Upper lobe of left lung (tissue), 6 donors: Measurements from ENCODE around the gene SPRED2. TPM values are rescaled to one million over a fixed set of nuclear protein-coding genes. Genes with fewer than 3 reads are reported as not detected.
A peak's percentile ranks its signal among the peaks of the same experiment; 100 is the strongest.
"Not testable (repeated sequence)": the region's sequence is repeated elsewhere in the genome, so short reads cannot be mapped to it uniquely, and the experiment has no call there.

Experiments
- ATAC-seq, 2 donors: fragments of 200-7000 bp; cut with Tn5 transposase; one replicate each; pipeline ENCODE4 v1.9.1; 2022; ENCODE audit warnings: mild to moderate bottlenecking in 2 of 2, moderate library complexity in 2 of 2; ENCODE audit not compliant: low FRiP score in 2 of 2
- DNase-seq, 2 donors: peaks; one replicate each; pipeline ENCODE4 v3.0.0-alpha.2; 2019 to 2020
- H3K27ac ChIP-seq, 4 donors: fragments of 200-600 bp; sonication (generic); one replicate each; pipeline ENCODE4 v1.5.1; 2016 to 2019
- H3K27me3 ChIP-seq, 4 donors: fragments of 200-600 bp; sonication (generic); one replicate each; pipeline ENCODE4 v1.5.1; 2017 to 2019
- H3K36me3 ChIP-seq, 4 donors: fragments of 200-600 bp; sonication (generic); one replicate each; pipeline ENCODE4 v1.5.1; 2016 to 2019
- H3K4me1 ChIP-seq, 4 donors: fragments of 200-600 bp; sonication (generic); one replicate each; pipeline ENCODE4 v1.5.1; 2018 to 2019
- H3K4me3 ChIP-seq, 4 donors: fragments of 200-600 bp; sonication (generic); one replicate each; pipeline ENCODE4 v1.5.1; 2017 to 2019; ENCODE audit warnings: mild to moderate bottlenecking in 2 of 4, moderate library complexity in 1 of 4
- H3K9me3 ChIP-seq, 4 donors: fragments of 200-600 bp; sonication (generic); one replicate each; pipeline ENCODE4 v1.5.1; 2018 to 2019
- EP300 ChIP-seq, 4 donors: sonication (generic); formaldehyde crosslinking; IDR thresholded peaks; one replicate each; pipeline ENCODE4 v1.5.1; 2017; ENCODE audit warnings: antibody characterized with exemption in 4 of 4, control low read depth in 2 of 4
- POLR2A ChIP-seq, 4 donors: fragments of 450-650 bp; IDR thresholded peaks; one replicate each; pipeline ENCODE4 v1.5.1; 2016 to 2017; ENCODE audit warnings: antibody characterized with exemption in 4 of 4, mild to moderate bottlenecking in 2 of 4
- POLR2AphosphoS5 ChIP-seq, 2 donors: sonication (generic); formaldehyde crosslinking; IDR thresholded peaks; one replicate each; pipeline ENCODE4 v1.5.1; 2017; ENCODE audit warnings: antibody characterized with exemption in 2 of 2
- WGBS, 2 donors: methylation state at CpG; one replicate each; pipeline ENCODE4 v1.1.5; 2017 to 2018; 5-methylcytosine and 5-hydroxymethylcytosine counted together
- total RNA-seq, 6 donors: library from RNA; depleted of rRNA in 4 of 6; stranded (reverse); fragments of >200 nt in 4 of 6; gene quantifications; one replicate each; pipeline versions ENCODE4 v1.1.0 to v1.2.1, GENCODE V29; 2016 to 2021
- TF ChIP-seq, protein P1 (sequence below), 6 experiments: fragments of 450-650 bp in 4 of 6; fragments of 200-600 bp in 2 of 6; sonication (generic) in 2 of 6; IDR thresholded peaks; one replicate each; pipeline ENCODE4 v1.5.1; 2016 to 2019; ENCODE audit warnings: antibody characterized with exemption in 6 of 6
- donor health status: DM: no; HTN: no; CAD: no; lungs with moderate emphysema.
- donor health status: DM: no; HTN: yes; CAD: no; lungs with severe emphysema.

The SPRED2 gene
- total RNA-seq, 6 donors from 2014 or later: 15.7 to 53.0 (median 38.1) TPM

GRCh38 chr2:65344182-65344581 is 88.2 kb downstream of the SPRED2 start:
- H3K27me3 ChIP-seq: no peaks in the 10 kb centered on the region
- H3K27ac ChIP-seq: no peak overlapping the region
- DNase-seq: no peak
- peaks cover 0 to 13% (median 6%) of the 10 kb centered on the region in 4 donors for H3K4me1 ChIP-seq
- no peak overlapping the region for H3K4me3 ChIP-seq
- TF ChIP-seq POLR2A (IDR thresholded peaks at IDR 0.05): no peak
- TF ChIP-seq POLR2AphosphoS5 (IDR thresholded peaks at IDR 0.05): no peak
- TF ChIP-seq, protein P1, sequence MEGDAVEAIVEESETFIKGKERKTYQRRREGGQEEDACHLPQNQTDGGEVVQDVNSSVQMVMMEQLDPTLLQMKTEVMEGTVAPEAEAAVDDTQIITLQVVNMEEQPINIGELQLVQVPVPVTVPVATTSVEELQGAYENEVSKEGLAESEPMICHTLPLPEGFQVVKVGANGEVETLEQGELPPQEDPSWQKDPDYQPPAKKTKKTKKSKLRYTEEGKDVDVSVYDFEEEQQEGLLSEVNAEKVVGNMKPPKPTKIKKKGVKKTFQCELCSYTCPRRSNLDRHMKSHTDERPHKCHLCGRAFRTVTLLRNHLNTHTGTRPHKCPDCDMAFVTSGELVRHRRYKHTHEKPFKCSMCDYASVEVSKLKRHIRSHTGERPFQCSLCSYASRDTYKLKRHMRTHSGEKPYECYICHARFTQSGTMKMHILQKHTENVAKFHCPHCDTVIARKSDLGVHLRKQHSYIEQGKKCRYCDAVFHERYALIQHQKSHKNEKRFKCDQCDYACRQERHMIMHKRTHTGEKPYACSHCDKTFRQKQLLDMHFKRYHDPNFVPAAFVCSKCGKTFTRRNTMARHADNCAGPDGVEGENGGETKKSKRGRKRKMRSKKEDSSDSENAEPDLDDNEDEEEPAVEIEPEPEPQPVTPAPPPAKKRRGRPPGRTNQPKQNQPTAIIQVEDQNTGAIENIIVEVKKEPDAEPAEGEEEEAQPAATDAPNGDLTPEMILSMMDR (IDR thresholded peaks at IDR 0.05): no peak
- TF ChIP-seq EP300 (IDR thresholded peaks at IDR 0.05): no peak
- 80 to 95% methylated on average over 4 of the region's 4 CpGs for WGBS, 2 donors
- no peaks in the 10 kb centered on the region for H3K9me3 ChIP-seq
- ATAC-seq: no peak
- peaks cover 0 to 3% (median 0%) of the 10 kb centered on the region in 4 donors for H3K36me3 ChIP-seq

- Histone ChIP-seq H3K27ac (no peak overlapping the region), H3K4me1 (peaks cover 0 to 13% (median 6%) of the 10 kb centered on the region in 4 donors), H3K27me3 (no peaks in the 10 kb centered on the region), H3K4me3 (no peak overlapping the region), H3K36me3 (peaks cover 0 to 3% (median 0%) of the 10 kb centered on the region in 4 donors), H3K9me3 (no peaks in the 10 kb centered on the region)
- TF ChIP-seq POLR2A (IDR thresholded peaks at IDR 0.05) (no peak), EP300 (IDR thresholded peaks at IDR 0.05) (no peak), POLR2AphosphoS5 (IDR thresholded peaks at IDR 0.05) (no peak)
- TF ChIP-seq, protein P1 (IDR thresholded peaks at IDR 0.05): no peak
- ATAC-seq (no peak), DNase-seq (no peak)
These were observed 89.0 kb downstream of the SPRED2 start for GRCh38 chr2:65343386-65343785.

- Histone ChIP-seq H3K27ac (no peak overlapping the region), H3K4me1 (peaks cover 0 to 13% (median 6%) of the 10 kb centered on the region in 4 donors), H3K9me3 (no peaks in the 10 kb centered on the region), H3K4me3 (no peak overlapping the region), H3K36me3 (peaks cover 0 to 3% (median 0%) of the 10 kb centered on the region in 4 donors), H3K27me3 (no peaks in the 10 kb centered on the region)
- 72 to 84% methylated on average over 9 of the region's 9 CpGs for WGBS, 2 donors
- peak; percentile 26 to 46 for ATAC-seq
- TF ChIP-seq POLR2A (IDR thresholded peaks at IDR 0.05) (no peak), EP300 (IDR thresholded peaks at IDR 0.05) (no peak), POLR2AphosphoS5 (IDR thresholded peaks at IDR 0.05) (no peak)
- TF ChIP-seq, protein P1 (IDR thresholded peaks at IDR 0.05): no peak
- DNase-seq: no peak
These were observed 91.3 kb downstream of the SPRED2 start for GRCh38 chr2:65340898-65341681.

GRCh38 chr2:65339648-65340047 is 92.8 kb downstream of the SPRED2 start:
- peaks cover 0 to 13% (median 6%) of the 10 kb centered on the region in 4 donors for H3K4me1 ChIP-seq
- DNase-seq: no peak
- no peaks in the 10 kb centered on the region for H3K27me3 ChIP-seq
- no peak for ATAC-seq
- H3K9me3 ChIP-seq: no peaks in the 10 kb centered on the region
- TF ChIP-seq EP300 (IDR thresholded peaks at IDR 0.05) (no peak), POLR2AphosphoS5 (IDR thresholded peaks at IDR 0.05) (no peak)
- H3K36me3 ChIP-seq: peaks cover 0 to 3% (median 0%) of the 10 kb centered on the region in 4 donors
- no peak overlapping the region for H3K27ac ChIP-seq
- H3K4me3 ChIP-seq: no peak overlapping the region

DNA sequence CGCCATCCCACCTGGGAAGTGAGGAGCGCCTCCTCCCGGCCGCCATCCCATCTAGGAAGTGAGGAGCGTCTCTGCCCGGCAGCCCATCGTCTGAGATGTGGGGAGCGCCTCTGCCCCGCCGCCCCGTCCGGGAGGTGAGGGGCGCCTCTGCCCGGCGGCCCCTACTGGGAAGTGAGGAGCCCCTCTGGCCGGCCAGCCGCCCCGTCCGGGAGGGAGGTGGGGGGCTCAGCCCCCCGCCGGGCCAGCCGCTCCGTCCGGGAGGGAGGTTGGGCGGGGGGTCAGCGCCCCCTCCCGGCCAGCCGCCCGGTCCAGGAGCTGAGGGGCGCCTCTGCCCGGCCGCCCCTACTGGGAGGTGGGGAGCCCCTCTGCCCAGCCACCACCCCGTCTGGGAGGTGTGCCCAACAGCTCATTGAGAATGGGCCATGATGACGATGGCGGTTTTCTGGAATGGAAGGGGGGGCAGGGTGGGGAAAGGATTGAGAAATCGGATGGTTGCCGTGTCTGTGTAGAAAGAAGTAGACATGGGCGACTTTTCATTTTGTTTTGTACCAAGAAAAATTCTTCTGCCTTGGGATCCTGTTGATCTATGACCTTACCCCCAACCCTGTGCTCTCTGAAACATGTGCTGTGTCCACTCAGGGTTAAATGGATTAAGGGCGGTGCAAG is 93.4 kb downstream of the SPRED2 start:
- not testable (repeated sequence) for H3K27ac ChIP-seq, H3K36me3 ChIP-seq, H3K4me3 ChIP-seq, H3K9me3 ChIP-seq, H3K27me3 ChIP-seq, ATAC-seq
- DNase-seq: peak in 1 of 2 donors; percentile 61
- peaks cover 0 to 13% (median 6%) of the 10 kb centered on the region in 4 donors for H3K4me1 ChIP-seq
- whole genome bisulfite sequencing, 2 donors: 76 to 99% methylated on average over 6 to 14 of the region's 39 CpGs

DNA sequence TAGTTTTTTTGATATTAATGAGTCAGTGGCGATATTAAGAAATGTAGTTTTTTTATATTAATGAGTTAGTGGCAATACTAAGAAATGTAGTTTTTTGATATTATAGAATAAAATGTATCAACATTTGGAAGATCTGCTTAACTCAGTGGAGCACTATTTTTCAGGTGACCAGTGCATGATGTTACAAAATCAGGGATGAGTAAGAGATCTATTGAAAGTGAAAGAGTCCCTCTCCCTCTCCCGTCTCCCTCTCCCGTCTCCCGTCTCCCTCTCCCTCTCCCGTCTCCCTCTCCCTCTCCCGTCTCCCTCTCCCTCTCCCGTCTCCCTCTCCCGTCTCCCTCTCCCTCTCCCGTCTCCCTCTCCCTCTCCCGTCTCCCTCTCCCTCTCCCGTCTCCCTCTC is 94.5 kb downstream of the SPRED2 start:
- DNase-seq, ATAC-seq, H3K27me3 ChIP-seq, H3K36me3 ChIP-seq, H3K27ac ChIP-seq, H3K4me3 ChIP-seq, H3K9me3 ChIP-seq: not testable (repeated sequence)
- WGBS, 2 donors: 92 to 96% methylated on average over 4 to 7 of the region's 11 CpGs
- peaks cover 0 to 13% (median 6%) of the 10 kb centered on the region in 4 donors for H3K4me1 ChIP-seq
